Type B pancreatic cell (in vitro differentiated cells): ENCODE results near the gene OR51E1. TPM values are rescaled to one million over a fixed set of nuclear protein-coding genes. Genes with fewer than 3 reads are reported as not detected.

Experiments
- DNase-seq: peaks from one replicate; pipeline ENCODE4 v3.0.0; 2021; ENCODE audit warnings: mixed read lengths; ENCODE audit not compliant: unreplicated experiment; ENCODE audit errors: extremely low spot score
- H3K27ac Mint-ChIP-seq: 2 replicates; pipeline ENCODE4 v1.8.0; 2021; ENCODE audit warnings: mild to moderate bottlenecking, mixed read lengths
- H3K27me3 Mint-ChIP-seq: 2 replicates; pipeline ENCODE4 v1.8.0; 2021; ENCODE audit warnings: mixed read lengths
- H3K36me3 Mint-ChIP-seq: 2 replicates; pipeline ENCODE4 v1.8.0; 2021; ENCODE audit warnings: mixed read lengths
- H3K4me1 Mint-ChIP-seq: one replicate; pipeline ENCODE4 v1.8.0; 2021; ENCODE audit warnings: mixed read lengths; ENCODE audit not compliant: unreplicated experiment
- H3K4me3 Mint-ChIP-seq: 2 replicates; pipeline ENCODE4 v1.8.0; 2021; ENCODE audit warnings: mild to moderate bottlenecking, mixed read lengths
- H3K9me3 Mint-ChIP-seq: 2 replicates; pipeline ENCODE4 v1.8.0; 2021; ENCODE audit warnings: mixed read lengths
- total RNA-seq: library from RNA; stranded (reverse); gene quantifications from 2 replicates; pipeline ENCODE4 v1.2.1, GENCODE V29; 2021; ENCODE audit warnings: low replicate concordance
- TF ChIP-seq, protein P1 (sequence below): fragments of 200-600 bp; sonication (generic); conservative IDR thresholded peaks from 2 replicates; pipeline ENCODE4 v1.5.0; 2021; ENCODE audit warnings: antibody characterized with exemption, mild to moderate bottlenecking

The OR51E1 gene
- total RNA-seq, 1 donor from 2014 or later = 0.51 TPM

DNA sequence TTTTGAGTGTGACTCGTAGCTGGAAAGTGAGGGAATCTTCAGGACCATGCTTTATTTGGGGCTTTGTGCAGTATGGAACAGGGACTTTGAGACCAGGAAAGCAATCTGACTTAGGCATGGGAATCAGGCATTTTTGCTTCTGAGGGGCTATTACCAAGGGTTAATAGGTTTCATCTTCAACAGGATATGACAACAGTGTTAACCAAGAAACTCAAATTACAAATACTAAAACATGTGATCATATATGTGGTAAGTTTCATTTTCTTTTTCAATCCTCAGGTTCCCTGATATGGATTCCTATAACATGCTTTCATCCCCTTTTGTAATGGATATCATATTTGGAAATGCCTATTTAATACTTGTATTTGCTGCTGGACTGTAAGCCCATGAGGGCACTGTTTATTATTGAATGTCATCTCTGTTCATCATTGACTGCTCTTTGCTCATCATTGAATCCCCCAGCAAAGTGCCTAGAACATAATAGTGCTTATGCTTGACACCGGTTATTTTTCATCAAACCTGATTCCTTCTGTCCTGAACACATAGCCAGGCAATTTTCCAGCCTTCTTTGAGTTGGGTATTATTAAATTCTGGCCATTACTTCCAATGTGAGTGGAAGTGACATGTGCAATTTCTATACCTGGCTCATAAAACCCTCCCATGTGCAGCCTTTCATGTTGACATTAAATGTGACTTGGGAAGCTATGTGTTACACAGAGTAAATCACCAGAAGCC, 11.0 kb downstream of the OR51E1 start:
- peaks cover 3% of the 10 kb centered on the region for H3K27me3 Mint-ChIP-seq
- TF ChIP-seq, protein P1, sequence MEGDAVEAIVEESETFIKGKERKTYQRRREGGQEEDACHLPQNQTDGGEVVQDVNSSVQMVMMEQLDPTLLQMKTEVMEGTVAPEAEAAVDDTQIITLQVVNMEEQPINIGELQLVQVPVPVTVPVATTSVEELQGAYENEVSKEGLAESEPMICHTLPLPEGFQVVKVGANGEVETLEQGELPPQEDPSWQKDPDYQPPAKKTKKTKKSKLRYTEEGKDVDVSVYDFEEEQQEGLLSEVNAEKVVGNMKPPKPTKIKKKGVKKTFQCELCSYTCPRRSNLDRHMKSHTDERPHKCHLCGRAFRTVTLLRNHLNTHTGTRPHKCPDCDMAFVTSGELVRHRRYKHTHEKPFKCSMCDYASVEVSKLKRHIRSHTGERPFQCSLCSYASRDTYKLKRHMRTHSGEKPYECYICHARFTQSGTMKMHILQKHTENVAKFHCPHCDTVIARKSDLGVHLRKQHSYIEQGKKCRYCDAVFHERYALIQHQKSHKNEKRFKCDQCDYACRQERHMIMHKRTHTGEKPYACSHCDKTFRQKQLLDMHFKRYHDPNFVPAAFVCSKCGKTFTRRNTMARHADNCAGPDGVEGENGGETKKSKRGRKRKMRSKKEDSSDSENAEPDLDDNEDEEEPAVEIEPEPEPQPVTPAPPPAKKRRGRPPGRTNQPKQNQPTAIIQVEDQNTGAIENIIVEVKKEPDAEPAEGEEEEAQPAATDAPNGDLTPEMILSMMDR = no peak
- no peaks in the 10 kb centered on the region for H3K4me1 Mint-ChIP-seq
- no peak overlapping the region for H3K4me3 Mint-ChIP-seq
- H3K27ac Mint-ChIP-seq = no peak overlapping the region
- H3K36me3 Mint-ChIP-seq = no peaks in the 10 kb centered on the region
- DNase-seq = no peak
- H3K9me3 Mint-ChIP-seq = no peaks in the 10 kb centered on the region

DNA sequence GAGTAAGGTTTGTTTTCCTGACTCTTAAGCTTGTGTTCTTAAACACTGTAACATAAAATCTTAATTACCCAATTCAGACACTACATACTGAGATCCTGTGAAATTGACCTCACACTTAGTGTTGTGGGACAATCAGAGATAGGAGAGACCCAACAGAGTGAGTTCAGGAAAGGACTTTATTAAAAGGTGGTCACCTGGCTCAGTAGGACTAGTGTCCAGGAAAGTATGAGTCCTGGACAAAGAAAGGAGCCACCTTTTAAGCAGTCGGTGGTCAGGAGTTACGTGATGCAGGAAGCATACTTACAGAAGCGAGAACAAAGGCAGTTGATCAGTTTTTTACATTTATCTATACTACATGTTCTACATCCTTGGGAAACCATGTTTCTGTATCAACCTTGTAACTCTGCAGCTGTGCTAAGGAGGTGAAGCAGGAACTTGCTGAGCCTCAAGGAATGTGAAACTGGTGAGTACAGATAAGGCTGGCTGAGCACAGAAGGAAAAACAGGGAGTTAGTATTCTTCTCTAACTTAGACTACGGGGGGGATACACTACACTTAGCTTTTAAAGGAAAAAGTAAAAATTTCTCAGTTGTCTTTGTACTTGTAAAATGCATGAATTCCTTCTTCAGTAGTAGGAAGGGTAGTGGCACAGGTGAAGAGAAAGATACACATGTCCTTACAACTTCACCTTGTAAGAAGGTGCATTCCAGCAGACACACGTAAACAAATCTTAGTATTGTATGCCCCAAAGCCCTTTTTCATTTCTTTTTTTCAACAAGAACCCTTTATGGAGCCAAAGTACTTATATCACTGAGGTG, 15.1 kb downstream of the OR51E1 start:
- TF ChIP-seq, protein P1 = no peak

DNA sequence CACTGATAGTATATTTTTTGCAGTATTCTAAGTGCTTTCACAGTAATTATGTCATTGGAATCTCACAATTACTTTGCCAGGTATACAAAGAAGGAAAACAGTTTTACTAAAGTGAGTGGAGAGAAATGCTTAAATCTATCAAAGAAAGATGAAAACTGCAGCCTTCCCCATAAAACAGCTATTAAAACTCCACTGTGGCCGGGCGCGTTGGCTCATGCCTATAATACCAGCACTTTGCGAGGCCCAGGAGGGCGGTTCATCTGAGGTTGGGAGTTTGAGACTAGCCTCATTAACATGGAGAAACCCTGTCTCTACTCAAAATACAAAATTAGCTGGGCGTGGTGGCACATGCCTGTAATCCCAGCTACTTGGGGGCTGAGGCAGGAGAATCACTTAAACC, 19.1 kb downstream of the OR51E1 start:
- Mint-ChIP-seq H3K27me3 (peaks cover 2% of the 10 kb centered on the region), H3K36me3 (no peaks in the 10 kb centered on the region), H3K4me1 (no peaks in the 10 kb centered on the region), H3K4me3 (no peak overlapping the region), H3K9me3 (no peaks in the 10 kb centered on the region), H3K27ac (no peak overlapping the region)
- TF ChIP-seq, protein P1 = no peak
- DNase-seq = no peak

More for the DNA sequence above, 15.1 kb downstream of the OR51E1 start:
- no peak for DNase-seq
- H3K9me3 Mint-ChIP-seq = no peaks in the 10 kb centered on the region
- no peak overlapping the region for H3K27ac Mint-ChIP-seq
- H3K4me3 Mint-ChIP-seq = no peak overlapping the region
- no peaks in the 10 kb centered on the region for H3K4me1 Mint-ChIP-seq
- H3K36me3 Mint-ChIP-seq = no peaks in the 10 kb centered on the region
- H3K27me3 Mint-ChIP-seq = peaks cover 2% of the 10 kb centered on the region

DNA sequence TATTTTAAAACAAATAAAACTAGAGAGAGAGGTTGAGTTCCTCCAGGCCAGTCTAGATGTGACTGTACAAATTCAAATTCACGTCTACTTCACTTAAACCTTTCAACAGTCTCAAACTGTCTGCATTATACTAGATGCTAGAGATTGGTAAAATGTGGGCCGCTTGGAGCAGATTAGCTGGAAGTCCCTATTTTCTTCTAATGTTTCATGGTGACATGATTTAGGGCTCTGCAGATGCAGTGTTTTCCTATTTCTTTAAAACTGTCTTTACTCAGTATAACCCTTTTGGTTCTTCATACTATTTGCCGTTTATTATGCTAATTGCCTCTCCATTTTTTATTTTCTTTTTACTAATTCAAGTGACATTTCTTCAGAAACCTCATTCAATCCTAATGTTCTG, 20.4 kb downstream of the OR51E1 start:
- no peak for DNase-seq
- H3K27me3 Mint-ChIP-seq = peaks cover 2% of the 10 kb centered on the region
- no peaks in the 10 kb centered on the region for H3K4me1 Mint-ChIP-seq
- TF ChIP-seq, protein P1 = no peak
- H3K4me3 Mint-ChIP-seq = no peak overlapping the region
- H3K9me3 Mint-ChIP-seq = no peaks in the 10 kb centered on the region
- H3K36me3 Mint-ChIP-seq = no peaks in the 10 kb centered on the region
- H3K27ac Mint-ChIP-seq = no peak overlapping the region

DNA sequence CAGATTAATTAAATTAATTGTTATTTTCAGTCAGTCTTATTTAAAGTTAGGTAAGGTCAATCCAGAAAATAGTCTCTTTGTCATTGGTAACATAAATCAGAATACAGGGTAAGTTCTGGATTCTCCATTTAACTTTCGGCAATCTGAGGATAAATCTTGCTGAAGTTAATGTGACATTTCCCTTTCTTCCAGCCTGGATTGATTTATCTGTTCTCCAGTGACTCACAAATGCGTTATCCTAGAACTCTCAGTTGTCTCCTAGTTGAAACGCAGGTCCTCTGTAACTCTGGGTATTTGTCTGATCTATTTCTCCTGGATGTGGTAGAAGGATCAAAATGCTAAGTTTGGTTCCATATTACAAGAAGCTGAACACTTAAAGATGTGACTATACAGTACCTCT, 21.0 kb downstream of the OR51E1 start:
- peaks cover 2% of the 10 kb centered on the region for H3K27me3 Mint-ChIP-seq

More for the DNA sequence above, 21.0 kb downstream of the OR51E1 start:
- Mint-ChIP-seq H3K36me3 (no peaks in the 10 kb centered on the region), H3K4me3 (no peak overlapping the region), H3K27ac (no peak overlapping the region), H3K9me3 (peaks cover 3% of the 10 kb centered on the region), H3K4me1 (no peaks in the 10 kb centered on the region)
- DNase-seq = no peak
- TF ChIP-seq, protein P1 = no peak
